Osteoblast (primary cell): ENCODE measurements around the gene UBE2U. TPM values are rescaled to one million over a fixed set of nuclear protein-coding genes. Genes with fewer than 3 reads are reported as not detected.

Experiments
- DNase-seq: peaks from one replicate; pipeline ENCODE4 v3.0.0; 2011; ENCODE audit warnings: low spot score, mixed read lengths; ENCODE audit not compliant: insufficient read length; ENCODE audit errors: missing footprints
- H2AFZ ChIP-seq: 2 replicates; pipeline ENCODE4 v1.6.0; 2011; ENCODE audit warnings: mild to moderate bottlenecking, low read length
- H3K27ac ChIP-seq: 2 replicates; pipeline ENCODE4 v1.5.1; 2011; ENCODE audit warnings: mild to moderate bottlenecking, low read depth, low read length, moderate library complexity
- H3K27me3 ChIP-seq: 2 replicates; pipeline ENCODE4 v1.6.0; 2012; ENCODE audit warnings: mild to moderate bottlenecking, control low read depth, inconsistent platforms, low read length, moderate library complexity; ENCODE audit not compliant: insufficient read depth
- H3K36me3 ChIP-seq: 2 replicates; pipeline ENCODE4 v1.5.1; 2011; ENCODE audit warnings: mild to moderate bottlenecking, low read length, control low read depth, moderate library complexity; ENCODE audit not compliant: insufficient read depth
- H3K4me1 ChIP-seq: 2 replicates; pipeline ENCODE4 v1.5.1; 2011; ENCODE audit warnings: mild to moderate bottlenecking, low read length, control low read depth, moderate library complexity; ENCODE audit not compliant: insufficient read depth
- H3K4me2 ChIP-seq: 2 replicates; pipeline ENCODE4 v1.6.0; 2011; ENCODE audit warnings: mild to moderate bottlenecking, low read length; ENCODE audit not compliant: insufficient read depth
- H3K4me3 ChIP-seq: fragments of 200-600 bp; sonication (generic); 3 replicates; pipeline ENCODE4 v1.5.1; 2012; ENCODE audit warnings: mild to moderate bottlenecking, low read length, inconsistent platforms; ENCODE audit not compliant: insufficient read depth
- H3K79me2 ChIP-seq: 2 replicates; pipeline ENCODE4 v1.6.0; 2012; ENCODE audit warnings: mild to moderate bottlenecking, low read length, control low read depth, inconsistent platforms; ENCODE audit not compliant: insufficient read depth
- H3K9me3 ChIP-seq: 2 replicates; pipeline ENCODE4 v1.5.1; 2011; ENCODE audit warnings: low read depth, low read length, control low read depth
- H4K20me1 ChIP-seq: 2 replicates; pipeline ENCODE4 v1.6.0; 2012; ENCODE audit warnings: mild to moderate bottlenecking, low read length, control low read depth; ENCODE audit not compliant: insufficient read depth
- total RNA-seq: library from RNA; depleted of rRNA; stranded (reverse); fragments of >200 nt; gene quantifications from 2 replicates; pipeline ENCODE4 v1.2.3, GENCODE V29; 2012
- TF ChIP-seq, protein P1 (sequence below): IDR thresholded peaks from 2 replicates; pipeline ENCODE4 v1.5.1; 2011; ENCODE audit warnings: mild to moderate bottlenecking, low read depth, low read length, moderate library complexity; ENCODE audit errors: extremely low read depth

UBE2U gene
- total RNA-seq, 1 donor: not detected

DNA sequence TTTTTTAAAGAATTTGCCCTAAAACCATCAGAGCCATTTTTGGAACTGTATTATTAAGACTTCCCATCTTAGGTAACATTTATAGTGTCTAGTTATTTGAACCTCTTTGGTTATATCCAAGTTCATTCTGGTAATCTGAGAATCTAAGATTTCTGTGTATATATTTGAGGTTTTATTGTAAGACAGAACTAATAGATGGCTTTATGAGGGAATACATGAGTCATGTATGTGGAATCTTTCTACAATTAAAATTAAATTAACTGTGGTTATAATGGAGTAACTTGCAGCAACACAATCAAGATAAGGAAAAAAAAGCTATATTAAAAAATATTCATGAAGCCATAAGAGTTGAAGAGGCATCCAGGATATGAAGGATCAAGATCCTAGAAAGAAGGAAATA is 92.1 kb downstream of the UBE2U start:
- DNase-seq: no peak
- Histone ChIP-seq H4K20me1 (no peaks in the 10 kb centered on the region), H3K27me3 (peaks cover 17% of the 10 kb centered on the region), H3K36me3 (no peaks in the 10 kb centered on the region), H3K27ac (no peak overlapping the region), H2AFZ (no peak overlapping the region), H3K9me3 (no peaks in the 10 kb centered on the region), H3K4me1 (no peaks in the 10 kb centered on the region), H3K4me2 (no peak overlapping the region), H3K4me3 (no peak overlapping the region), H3K79me2 (no peaks in the 10 kb centered on the region)
- TF ChIP-seq, protein P1, sequence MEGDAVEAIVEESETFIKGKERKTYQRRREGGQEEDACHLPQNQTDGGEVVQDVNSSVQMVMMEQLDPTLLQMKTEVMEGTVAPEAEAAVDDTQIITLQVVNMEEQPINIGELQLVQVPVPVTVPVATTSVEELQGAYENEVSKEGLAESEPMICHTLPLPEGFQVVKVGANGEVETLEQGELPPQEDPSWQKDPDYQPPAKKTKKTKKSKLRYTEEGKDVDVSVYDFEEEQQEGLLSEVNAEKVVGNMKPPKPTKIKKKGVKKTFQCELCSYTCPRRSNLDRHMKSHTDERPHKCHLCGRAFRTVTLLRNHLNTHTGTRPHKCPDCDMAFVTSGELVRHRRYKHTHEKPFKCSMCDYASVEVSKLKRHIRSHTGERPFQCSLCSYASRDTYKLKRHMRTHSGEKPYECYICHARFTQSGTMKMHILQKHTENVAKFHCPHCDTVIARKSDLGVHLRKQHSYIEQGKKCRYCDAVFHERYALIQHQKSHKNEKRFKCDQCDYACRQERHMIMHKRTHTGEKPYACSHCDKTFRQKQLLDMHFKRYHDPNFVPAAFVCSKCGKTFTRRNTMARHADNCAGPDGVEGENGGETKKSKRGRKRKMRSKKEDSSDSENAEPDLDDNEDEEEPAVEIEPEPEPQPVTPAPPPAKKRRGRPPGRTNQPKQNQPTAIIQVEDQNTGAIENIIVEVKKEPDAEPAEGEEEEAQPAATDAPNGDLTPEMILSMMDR: no peak

DNA sequence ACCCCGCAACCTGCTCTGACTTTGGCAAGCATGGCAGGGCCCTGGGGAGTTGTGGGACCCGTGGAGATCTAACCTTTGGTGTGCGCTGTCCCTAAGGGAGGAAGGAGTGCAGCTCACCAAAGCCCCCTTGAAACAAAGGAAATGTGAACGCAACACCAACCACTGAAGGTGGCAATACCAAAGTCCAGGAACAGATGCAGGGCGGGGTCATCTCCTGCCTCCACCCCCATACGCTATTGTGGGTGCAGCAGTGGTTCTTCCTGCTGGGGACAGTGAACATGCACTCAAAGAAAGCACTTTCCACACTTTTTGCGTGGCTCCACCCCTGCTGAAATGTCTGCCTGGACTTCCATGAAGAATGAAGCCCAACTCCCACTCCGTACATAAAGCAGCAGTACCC is 93.0 kb downstream of the UBE2U start:
- H2AFZ ChIP-seq: no peak overlapping the region
- peaks cover 14% of the 10 kb centered on the region for H3K27me3 ChIP-seq
- H3K4me3 ChIP-seq: no peak overlapping the region
- no peaks in the 10 kb centered on the region for H3K36me3 ChIP-seq
- TF ChIP-seq, protein P1: no peak
- DNase-seq: no peak
- no peak overlapping the region for H3K27ac ChIP-seq
- no peaks in the 10 kb centered on the region for H4K20me1 ChIP-seq
- H3K4me2 ChIP-seq: no peak overlapping the region
- no peaks in the 10 kb centered on the region for H3K4me1 ChIP-seq
- no peaks in the 10 kb centered on the region for H3K9me3 ChIP-seq
- H3K79me2 ChIP-seq: no peaks in the 10 kb centered on the region

DNA sequence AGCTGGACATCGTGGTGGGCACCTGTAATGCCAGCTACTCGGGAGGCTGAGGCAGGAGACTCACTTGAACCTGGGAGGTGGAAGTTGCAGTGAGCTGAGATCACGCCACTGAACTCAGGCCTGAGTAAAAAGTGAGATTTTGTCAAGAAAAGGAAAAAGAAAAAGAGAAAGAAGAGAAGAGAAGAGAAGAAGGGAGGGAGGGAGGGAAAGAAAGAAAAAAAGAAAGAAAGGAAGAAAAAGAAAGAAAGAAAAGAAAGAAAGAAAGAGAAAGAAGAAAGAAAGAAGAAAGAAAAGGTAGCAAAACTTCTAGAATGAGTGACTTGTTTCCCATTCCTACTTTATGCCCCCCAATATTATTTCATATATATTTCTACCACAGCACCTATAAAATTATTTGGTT is 98.8 kb downstream of the UBE2U start:
- Histone ChIP-seq H3K36me3 (no peaks in the 10 kb centered on the region), H3K27ac (no peak overlapping the region), H3K4me3 (no peak overlapping the region), H4K20me1 (no peaks in the 10 kb centered on the region), H3K9me3 (no peaks in the 10 kb centered on the region), H3K4me2 (no peak overlapping the region), H3K27me3 (no peaks in the 10 kb centered on the region), H2AFZ (no peak overlapping the region), H3K4me1 (no peaks in the 10 kb centered on the region), H3K79me2 (no peaks in the 10 kb centered on the region)
- no peak for DNase-seq
- TF ChIP-seq, protein P1: no peak

DNA sequence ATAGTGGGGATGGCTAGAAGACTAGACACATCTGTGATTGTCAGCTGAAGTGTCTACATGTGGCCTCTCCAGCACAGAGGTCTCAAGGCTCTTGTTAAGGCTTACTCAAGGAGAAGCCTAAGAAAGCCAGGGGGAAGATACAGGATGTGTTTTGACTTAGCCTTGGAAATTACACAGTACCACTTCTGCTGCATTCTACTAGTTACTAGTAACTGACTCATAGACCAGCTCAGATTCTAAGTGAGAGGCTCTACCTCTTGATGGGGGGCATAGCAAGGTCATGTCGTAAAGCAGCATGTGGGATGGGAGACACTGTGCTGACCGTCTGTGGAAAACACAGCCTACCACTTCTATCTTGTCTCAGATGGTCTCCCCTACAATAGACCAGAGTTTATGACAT is 99.5 kb downstream of the UBE2U start:
- peaks cover 2% of the 10 kb centered on the region for H3K27me3 ChIP-seq
- TF ChIP-seq, protein P1: no peak
- DNase-seq: no peak
- H3K9me3 ChIP-seq: no peaks in the 10 kb centered on the region
- no peaks in the 10 kb centered on the region for H4K20me1 ChIP-seq
- H3K79me2 ChIP-seq: no peaks in the 10 kb centered on the region
- no peaks in the 10 kb centered on the region for H3K36me3 ChIP-seq
- no peak overlapping the region for H3K4me2 ChIP-seq
- H2AFZ ChIP-seq: no peak overlapping the region
- no peak overlapping the region for H3K4me3 ChIP-seq
- no peaks in the 10 kb centered on the region for H3K4me1 ChIP-seq
- H3K27ac ChIP-seq: no peak overlapping the region
